OCI-LY7 (cell line): ENCODE measurements around the gene CIAO3. TPM values are rescaled to one million over a fixed set of nuclear protein-coding genes. Genes with fewer than 3 reads are reported as not detected.

Experiments
- BruUV-seq: library from RNA; stranded (reverse); fragments of 400-500 nt; replicated peaks from 2 replicates; lab custom pipeline; 2021; lab: Mats Ljungman, UMichigan
- CTCF ChIA-PET: fragments of 300-600 bp; sonication (Branson Sonifier 250); formaldehyde crosslinking; loops from one replicate; lab custom pipeline; 2022; ENCODE audit warnings: antibody characterized with exemption; ENCODE audit not compliant: unreplicated experiment; lab: Charles Lee
- POLR2A ChIA-PET: fragments of 300-600 bp; sonication (Branson Sonifier 250); formaldehyde crosslinking; loops from one replicate; lab custom pipeline; 2022; ENCODE audit warnings: antibody characterized with exemption; lab: Charles Lee
- DNase-seq: peaks from one replicate; pipeline ENCODE4 v3.0.0-alpha.2; 2015; ENCODE audit warnings: low spot score
- H2AFZ ChIP-seq: fragments of 200-600 bp; sonication (generic), shearing (Covaris generic); 2 replicates; pipeline ENCODE4 v1.6.1; 2014; ENCODE audit warnings: mild to moderate bottlenecking, antibody characterized with exemption, low read length, moderate library complexity
- H3K27ac ChIP-seq: fragments of 200-600 bp; sonication (generic); 2 replicates; pipeline ENCODE4 v1.5.1; 2014; ENCODE audit warnings: mixed run types, low read depth, mild to moderate bottlenecking, moderate library complexity, low read length, inconsistent platforms; ENCODE audit not compliant: poor library complexity, severe bottlenecking
- H3K36me3 ChIP-seq: fragments of 200-600 bp; sonication (generic); 2 replicates; pipeline ENCODE4 v1.6.1; 2014; ENCODE audit warnings: mild to moderate bottlenecking, antibody characterized with exemption, low read length, moderate library complexity, mixed read lengths; ENCODE audit not compliant: insufficient read depth
- H3K4me1 ChIP-seq: fragments of 200-600 bp; sonication (generic); 2 replicates; pipeline ENCODE4 v1.5.1; 2014; ENCODE audit warnings: mild to moderate bottlenecking, low read length; ENCODE audit not compliant: insufficient read depth, poor library complexity, severe bottlenecking
- H3K4me2 ChIP-seq: fragments of 200-600 bp; sonication (generic); 2 replicates; pipeline ENCODE4 v1.6.1; 2014; ENCODE audit warnings: mild to moderate bottlenecking, low read length
- H3K4me3 ChIP-seq: fragments of 200-600 bp; sonication (generic); 2 replicates; pipeline ENCODE4 v1.5.1; 2014; ENCODE audit warnings: mild to moderate bottlenecking, low read depth, low read length; ENCODE audit not compliant: poor library complexity, severe bottlenecking
- H3K79me2 ChIP-seq: fragments of 200-600 bp; sonication (generic); 2 replicates; pipeline ENCODE4 v1.6.1; 2016; ENCODE audit warnings: low read depth, mild to moderate bottlenecking, low read length, moderate library complexity, mixed read lengths; ENCODE audit not compliant: insufficient read depth
- H3K9me2 ChIP-seq: fragments of 200-600 bp; sonication (generic); 2 replicates; pipeline ENCODE4 v1.6.1; 2016; ENCODE audit warnings: mild to moderate bottlenecking, low read length, mixed read lengths; ENCODE audit not compliant: insufficient read depth
- H3K9me3 ChIP-seq: fragments of 200-600 bp; sonication (generic); 2 replicates; pipeline ENCODE4 v1.6.1; 2014; ENCODE audit warnings: mild to moderate bottlenecking, mixed run types, low read length, mixed read lengths
- H4K20me1 ChIP-seq: fragments of 200-600 bp; sonication (generic); 2 replicates; pipeline ENCODE4 v1.6.1; 2014; ENCODE audit warnings: mild to moderate bottlenecking, antibody characterized with exemption, low read length, moderate library complexity, mixed read lengths; ENCODE audit not compliant: insufficient read depth
- CTCF ChIP-seq: fragments of 200-600 bp; sonication (generic); conservative IDR thresholded peaks from 2 replicates; pipeline ENCODE4 v1.5.1; 2014; ENCODE audit warnings: mild to moderate bottlenecking, antibody characterized with exemption, low read length, moderate library complexity, mixed read lengths
- EZH2phosphoT487 ChIP-seq: fragments of 200-600 bp; sonication (generic); IDR thresholded peaks from 2 replicates; pipeline ENCODE4 v1.6.1; 2018; ENCODE audit warnings: low read depth, borderline replicate concordance, mild to moderate bottlenecking, mixed run types, antibody characterized with exemption, low read length, moderate library complexity, mixed read lengths
- intact Hi-C: fragments of 100-400 bp; cut with micrococcal nuclease; formaldehyde crosslinking; loops from one replicate; pipeline ENCODE4 v1.10.0; 2022; ENCODE audit not compliant: unreplicated experiment
- total RNA-seq, 2 experiments: library from RNA; depleted of rRNA in 1 of 2; stranded (reverse); fragments of >200 nt in 1 of 2; shearing (Covaris generic) in 1 of 2; gene quantifications; 2 replicates each; pipeline ENCODE4 v1.2.3, GENCODE V29; 2014 to 2022

CIAO3 gene
- total RNA-seq, 2 experiments from 2014 or later, result 156 to 169 TPM

- H3K9me3 ChIP-seq, result no peaks in the 10 kb centered on the region
- peaks cover 35% of the 10 kb centered on the region for H3K36me3 ChIP-seq
- intact Hi-C loops, result loop anchor here (5.0 kb wide), 1 partner anchor 41 kb away; the partner anchor contains the start of gene ANTKMT
- H3K4me1 ChIP-seq, result peaks cover 40% of the 10 kb centered on the region
- peak overlapping the region; percentile 88 for H3K4me2 ChIP-seq
- TF ChIP-seq CTCF, result peak; percentile 47; the same call in 1 of the 2 replicates
- no peak for TF ChIP-seq EZH2phosphoT487
- ChIA-PET POLR2A (no interaction called here), CTCF (interaction anchor here (0.6 to 1.0 kb wide), 2 partner anchors 9 to 92 kb away, joined by 3 to 4 read pairs; partner anchors contain the start of gene WDR24)
- H2AFZ ChIP-seq, result no peak overlapping the region
- H4K20me1 ChIP-seq, result peaks cover 5% of the 10 kb centered on the region; the same call in 1 of the 2 replicates
- BruUV-seq, result no TSS peak
- H3K27ac ChIP-seq, result peak overlapping the region; percentile 63
- peak; percentile 58 for DNase-seq
- H3K79me2 ChIP-seq, result peaks cover 25% of the 10 kb centered on the region; the same call in 1 of the 2 replicates
- H3K4me3 ChIP-seq, result peak overlapping the region; percentile 82
- H3K9me2 ChIP-seq, result no peaks in the 10 kb centered on the region
Measured at GRCh38 chr16:680967-681745, 59.6 kb downstream of the CIAO3 start.

- peak overlapping the region; percentile 88 for H3K4me2 ChIP-seq
- no peak for DNase-seq
- ChIA-PET CTCF (interaction anchor here (1.0 kb wide), 1 partner anchor 9 kb away, joined by 4 read pairs; the partner anchor contains the start of gene WDR24), POLR2A (no interaction called here)
- BruUV-seq, result no TSS peak
- H3K4me3 ChIP-seq, result peak overlapping the region; percentile 82
- peaks cover 25% of the 10 kb centered on the region; the same call in 1 of the 2 replicates for H3K79me2 ChIP-seq
- H3K36me3 ChIP-seq, result peaks cover 29% of the 10 kb centered on the region
- H3K27ac ChIP-seq, result peak overlapping the region; percentile 63
- TF ChIP-seq EZH2phosphoT487 (no peak), CTCF (no peak)
- H3K4me1 ChIP-seq, result peaks cover 40% of the 10 kb centered on the region
- no peaks in the 10 kb centered on the region for H3K9me2 ChIP-seq
- intact Hi-C loops, result loop anchor here (5.0 kb wide), 1 partner anchor 42 kb away; the partner anchor contains the start of gene ANTKMT
- no peak overlapping the region for H2AFZ ChIP-seq
- H3K9me3 ChIP-seq, result no peaks in the 10 kb centered on the region
- H4K20me1 ChIP-seq, result peaks cover 5% of the 10 kb centered on the region; the same call in 1 of the 2 replicates
Measured at GRCh38 chr16:680625-680945, 60.2 kb downstream of the CIAO3 start.
